GM19043 (cell line): ENCODE results near the gene SORCS3.

Experiments
- ATAC-seq: cut with Tn5 transposase; IDR thresholded peaks from one replicate; pipeline ENCODE4 v1.9.1; 2021; ENCODE audit warnings: low read depth; ENCODE audit not compliant: unreplicated experiment

SORCS3 gene

DNA sequence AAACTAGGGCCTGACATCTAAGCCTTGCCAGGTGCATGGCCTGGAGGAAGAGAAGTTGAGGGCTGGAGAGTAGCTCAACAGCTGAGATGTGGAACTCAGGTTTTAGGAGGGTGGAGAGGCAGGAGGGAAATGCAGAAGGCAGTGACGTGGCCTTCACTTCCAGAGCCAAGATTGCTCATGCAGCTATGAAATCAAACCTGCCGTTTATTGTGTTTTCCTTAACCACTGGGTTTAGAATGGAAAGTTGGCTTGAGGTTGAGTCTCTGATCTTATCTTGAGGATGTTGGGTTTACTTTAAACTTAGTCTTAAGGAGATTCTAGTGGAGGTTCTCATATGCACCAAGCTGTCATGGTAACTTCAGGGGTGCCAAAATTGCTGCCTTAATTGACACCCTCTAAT, 178.6 kb downstream of the SORCS3 start:
- ATAC-seq: no peak

DNA sequence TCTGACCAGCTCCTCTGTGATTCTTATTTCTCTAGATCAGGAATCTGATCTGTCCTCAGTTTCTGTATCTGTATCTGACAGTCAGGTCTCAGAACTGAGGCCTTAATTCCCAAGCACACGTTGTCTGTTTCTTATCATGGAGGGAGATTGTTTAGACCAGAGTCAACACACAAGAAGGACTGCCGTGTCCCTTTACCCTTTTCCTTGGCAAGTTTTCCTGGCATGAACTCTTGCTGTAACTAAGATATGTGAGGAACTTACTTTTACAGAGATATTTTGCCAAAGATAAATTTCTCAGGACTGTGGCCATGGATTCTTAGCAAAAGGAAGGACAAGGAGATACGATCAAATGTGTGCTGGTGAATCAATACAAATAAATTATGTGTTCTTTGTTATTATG, 181.0 kb downstream of the SORCS3 start:
- no peak for ATAC-seq

DNA sequence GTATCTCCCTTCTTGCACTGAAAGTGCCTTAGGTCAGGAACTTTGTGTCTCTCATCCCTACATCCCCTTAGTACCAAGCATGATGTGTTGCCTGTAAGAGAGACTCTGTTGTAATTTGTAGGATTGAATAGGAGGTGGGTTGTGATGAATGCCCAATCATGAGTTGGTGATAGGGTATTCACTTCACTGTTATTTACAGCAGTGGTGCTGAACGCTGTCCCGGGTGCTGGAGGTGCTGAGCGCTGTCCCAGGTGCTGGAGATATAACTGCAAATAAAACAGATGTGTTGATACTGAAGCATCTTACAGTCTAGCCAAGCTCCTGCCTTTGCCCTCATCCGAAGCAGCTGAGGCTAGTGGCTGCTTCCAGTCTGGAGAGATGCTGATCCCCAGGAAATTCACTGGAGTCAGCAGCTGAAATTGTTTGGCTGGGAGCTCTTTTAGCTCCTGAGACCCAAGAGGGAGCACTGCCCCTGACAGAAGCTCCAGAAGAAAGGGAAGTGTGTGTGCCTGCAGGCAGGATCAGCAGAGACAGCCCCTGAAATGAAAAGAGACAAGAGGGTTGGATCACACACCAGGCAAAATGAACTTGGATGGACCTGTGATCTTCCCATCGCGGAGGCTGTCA, 183.4 kb downstream of the SORCS3 start:
- no peak for ATAC-seq

DNA sequence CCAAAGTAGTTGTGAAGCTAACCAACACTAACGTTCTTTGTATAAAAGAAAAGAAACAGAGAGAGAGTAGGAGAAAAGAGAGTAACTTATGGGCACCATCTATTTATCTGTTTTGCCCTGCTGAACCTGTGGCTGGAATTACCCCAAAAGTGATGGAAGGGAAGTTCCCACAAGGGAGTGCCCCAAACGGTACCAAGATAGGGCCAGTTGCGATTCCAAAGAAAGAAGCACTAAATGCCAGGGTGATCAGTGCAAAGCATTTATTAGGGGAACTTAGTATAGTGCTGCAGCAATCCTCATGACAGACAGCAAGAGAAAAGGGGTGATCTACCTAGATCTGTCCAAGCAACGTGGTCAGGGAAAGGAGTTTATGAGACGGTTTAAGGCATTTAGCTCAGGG, 190.2 kb downstream of the SORCS3 start:
- no peak for ATAC-seq

DNA sequence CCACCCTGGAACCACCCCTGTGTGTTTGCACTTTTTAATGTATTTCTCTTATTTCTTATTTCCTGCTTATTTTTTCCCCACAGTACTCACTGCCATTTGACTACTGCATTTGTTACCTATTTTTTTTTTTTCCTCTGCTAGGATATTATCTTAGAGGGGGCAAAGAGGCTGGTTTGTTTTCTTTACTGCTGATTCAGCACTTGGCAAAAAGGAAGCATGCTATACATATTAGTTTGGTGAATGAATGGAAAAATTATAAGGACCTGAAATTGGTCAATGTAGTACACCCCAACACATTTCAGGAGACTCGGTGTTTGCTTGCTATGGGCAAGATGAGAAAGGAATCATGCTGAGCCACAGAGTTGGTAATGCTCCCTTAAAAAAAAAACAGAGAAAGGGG, 193.5 kb downstream of the SORCS3 start:
- no peak for ATAC-seq

DNA sequence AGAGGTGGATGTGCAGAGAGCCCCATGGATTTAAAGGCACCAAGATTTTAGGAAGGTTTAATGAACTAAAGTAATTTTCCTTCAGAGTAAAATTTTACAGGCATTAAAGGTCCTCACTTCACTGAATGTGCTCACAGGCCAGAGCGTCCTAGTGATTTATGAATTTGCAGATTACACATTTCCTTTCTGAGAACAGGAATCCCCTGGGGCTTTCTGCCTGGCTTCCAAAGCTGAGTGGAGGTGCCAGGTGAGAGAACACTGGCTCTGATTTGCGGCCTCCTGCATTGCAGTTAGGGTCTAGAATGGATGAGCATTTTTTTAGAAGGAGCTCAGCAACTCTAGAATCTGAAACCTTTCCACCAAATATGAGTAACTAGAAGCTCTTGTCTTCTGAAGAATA, 194.3 kb downstream of the SORCS3 start:
- no peak for ATAC-seq

DNA sequence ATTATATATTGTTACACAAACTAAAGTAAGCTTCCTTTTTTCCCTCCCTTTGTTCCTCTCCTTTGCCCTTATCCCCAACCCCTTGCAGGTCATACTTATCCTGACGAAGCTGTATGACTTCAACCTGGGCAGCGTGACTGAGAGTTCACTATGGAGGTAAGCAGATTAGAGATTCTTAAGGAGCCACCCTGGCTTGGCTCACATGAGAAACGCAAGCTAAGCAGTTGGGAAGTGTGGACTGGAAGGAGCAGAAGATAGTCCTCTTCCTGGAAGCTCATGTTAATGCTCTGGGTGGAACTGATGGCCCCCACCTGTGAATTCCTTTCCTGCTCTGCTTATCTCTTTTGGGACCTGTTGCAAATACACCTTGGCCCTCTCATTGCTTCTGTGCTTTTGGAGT, 201.6 kb downstream of the SORCS3 start:
- no peak for ATAC-seq

DNA sequence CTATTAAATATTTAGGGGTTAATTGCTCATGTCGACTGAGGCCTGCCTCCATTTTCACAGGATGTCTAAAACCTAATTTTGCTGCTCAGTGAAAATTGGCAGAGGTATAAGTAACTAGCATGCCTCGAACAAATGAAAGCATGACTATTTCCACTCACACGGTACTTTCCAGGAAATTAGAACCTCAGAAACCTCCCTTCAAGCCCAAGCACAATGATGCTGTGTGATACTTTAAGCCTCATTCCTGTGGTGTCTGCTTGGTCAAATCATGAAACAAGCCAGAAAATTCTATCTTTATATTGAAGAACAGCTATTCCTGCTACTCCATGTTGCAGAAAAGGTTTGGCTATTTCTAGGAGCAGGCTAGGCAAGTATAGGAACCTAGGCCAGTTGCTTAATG, 203.0 kb downstream of the SORCS3 start:
- no peak for ATAC-seq

DNA sequence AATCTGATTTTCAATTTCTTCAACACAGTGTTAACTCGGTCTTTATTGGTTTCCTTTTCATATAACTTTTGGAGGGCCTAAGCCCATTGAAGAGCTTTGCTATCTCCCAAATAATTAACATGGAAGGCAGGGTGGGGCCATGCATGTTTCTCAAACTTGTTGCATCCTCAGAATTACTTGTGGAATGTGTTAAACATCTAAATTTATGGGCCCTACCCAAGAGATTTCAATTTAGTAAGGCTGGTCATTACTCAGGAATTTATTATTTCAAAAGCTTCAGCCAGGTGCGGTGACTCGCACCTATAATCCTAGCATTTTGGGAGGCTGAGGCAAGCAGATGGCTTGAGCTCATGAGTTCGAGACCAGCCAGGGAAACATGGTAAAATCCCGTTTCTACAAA, 208.9 kb downstream of the SORCS3 start:
- ATAC-seq: no peak

DNA sequence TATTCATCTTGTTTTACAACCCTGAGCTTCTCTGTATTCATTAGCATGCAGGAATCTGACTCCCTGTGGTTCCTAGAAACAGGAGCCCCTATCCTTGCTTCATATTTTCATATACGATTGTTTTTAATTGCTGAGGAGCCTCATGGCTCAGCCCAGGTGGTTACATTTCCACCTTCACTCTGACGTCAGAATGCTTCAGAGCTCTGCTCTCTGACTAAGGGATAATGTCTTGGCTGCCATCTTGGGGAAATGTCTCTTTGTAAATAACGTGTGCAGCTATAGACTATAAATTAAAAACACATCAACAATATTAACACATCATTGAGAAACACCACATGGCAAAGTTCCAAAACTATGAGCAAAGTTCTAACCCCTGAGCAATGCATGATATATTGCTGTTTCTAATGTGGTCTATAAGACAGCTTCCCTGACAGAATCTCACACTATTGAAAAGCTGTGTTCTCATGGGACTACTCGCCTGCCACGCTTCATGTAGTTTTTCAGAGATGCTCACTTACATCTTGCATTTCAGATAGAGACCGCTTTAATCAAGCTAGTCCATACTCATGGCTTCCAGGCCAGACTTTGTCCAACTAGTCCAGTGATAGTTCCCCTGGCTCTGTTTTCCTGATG, 227.0 kb downstream of the SORCS3 start:
- ATAC-seq: no peak

DNA sequence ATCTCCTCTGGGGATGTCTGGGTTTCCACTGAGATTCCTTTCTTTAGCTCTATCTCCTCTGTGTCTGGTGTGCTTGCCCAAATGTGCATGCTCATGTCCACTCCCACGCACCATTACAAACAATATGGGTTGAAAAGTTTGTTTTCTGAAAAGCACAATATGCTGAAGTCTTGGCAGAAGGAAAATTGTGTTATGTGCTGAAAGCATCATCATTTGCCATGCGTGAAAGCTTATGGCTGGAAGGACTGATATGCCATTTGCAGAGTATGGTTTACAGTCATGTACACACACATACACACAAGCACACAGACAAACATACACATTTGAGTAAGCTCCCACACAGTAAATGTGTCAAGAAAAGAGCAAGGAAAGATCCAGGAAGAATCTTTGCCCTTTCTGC, 231.6 kb downstream of the SORCS3 start:
- ATAC-seq: no peak

DNA sequence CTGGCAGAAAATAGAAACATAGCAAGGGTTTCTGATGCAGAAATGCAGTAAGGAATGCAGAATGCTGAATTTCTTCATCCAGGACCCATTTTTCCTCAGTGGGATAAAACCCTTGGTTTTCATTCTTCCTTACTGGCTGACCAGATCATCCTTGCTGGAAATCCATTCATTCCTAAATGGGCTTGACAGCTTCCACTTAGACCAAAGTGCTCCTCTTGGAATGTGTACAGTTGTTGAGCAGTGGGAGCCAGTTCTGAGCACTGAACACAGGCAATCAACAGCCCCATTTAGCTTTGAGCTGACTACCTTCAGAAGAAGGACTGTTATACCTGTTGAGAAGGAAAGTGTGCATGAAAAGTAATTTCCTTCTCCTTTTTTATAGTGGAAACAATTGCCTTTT, 232.1 kb downstream of the SORCS3 start:
- ATAC-seq: no peak

DNA sequence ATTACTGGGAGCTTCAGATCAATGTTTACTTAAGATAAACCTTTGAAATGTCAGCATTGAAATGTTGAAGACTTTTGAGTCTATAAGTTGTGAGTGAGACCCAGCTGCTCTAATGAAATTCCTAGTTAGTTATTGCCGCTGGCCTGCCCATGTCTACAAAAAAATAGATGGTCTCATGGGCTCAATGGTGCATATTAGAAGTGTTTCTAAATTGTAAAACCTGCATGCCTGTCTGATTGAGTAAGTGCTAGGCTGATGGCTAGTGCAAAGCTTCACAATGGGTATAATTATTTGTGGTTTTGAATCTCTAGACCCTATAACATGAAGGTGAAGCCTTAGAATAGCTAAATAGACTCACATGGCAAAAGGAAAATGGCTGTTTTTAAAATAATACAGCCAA, 234.5 kb downstream of the SORCS3 start:
- ATAC-seq: no peak

DNA sequence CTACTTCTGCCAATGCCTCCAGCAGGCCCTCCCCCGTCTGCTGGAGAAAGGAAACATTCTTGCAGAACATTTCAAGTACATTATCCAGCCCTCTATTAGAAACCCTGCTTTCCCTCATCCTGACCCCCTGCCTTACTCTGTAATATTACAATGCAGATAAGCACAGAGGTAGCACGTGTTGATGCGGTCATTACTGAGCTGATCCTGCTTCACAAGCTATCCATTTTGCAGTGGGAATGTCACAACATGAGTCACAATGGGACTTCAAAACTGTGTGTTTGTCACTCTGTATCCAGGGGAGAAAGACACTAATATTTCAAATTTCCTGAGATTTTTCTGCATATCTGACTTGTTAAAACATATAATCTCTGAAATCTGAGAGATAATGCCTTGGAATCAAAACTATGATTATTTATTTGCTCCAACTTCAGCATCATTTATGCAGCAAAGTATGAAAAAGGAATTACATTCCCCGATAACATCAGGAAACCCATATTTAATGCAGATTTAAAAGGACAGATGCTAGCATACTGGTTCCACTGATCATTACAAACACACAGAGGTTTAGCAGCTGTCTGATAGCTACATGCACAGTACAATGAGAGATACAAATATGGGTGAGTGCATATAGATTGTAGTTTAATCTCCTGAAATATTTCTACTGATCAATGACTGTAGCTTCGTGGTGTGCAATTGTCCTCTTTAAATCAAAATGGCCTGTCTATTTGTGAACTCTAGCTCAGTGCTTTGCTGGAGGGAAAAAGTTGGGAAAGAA, 239.7 kb downstream of the SORCS3 start:
- ATAC-seq: no peak

DNA sequence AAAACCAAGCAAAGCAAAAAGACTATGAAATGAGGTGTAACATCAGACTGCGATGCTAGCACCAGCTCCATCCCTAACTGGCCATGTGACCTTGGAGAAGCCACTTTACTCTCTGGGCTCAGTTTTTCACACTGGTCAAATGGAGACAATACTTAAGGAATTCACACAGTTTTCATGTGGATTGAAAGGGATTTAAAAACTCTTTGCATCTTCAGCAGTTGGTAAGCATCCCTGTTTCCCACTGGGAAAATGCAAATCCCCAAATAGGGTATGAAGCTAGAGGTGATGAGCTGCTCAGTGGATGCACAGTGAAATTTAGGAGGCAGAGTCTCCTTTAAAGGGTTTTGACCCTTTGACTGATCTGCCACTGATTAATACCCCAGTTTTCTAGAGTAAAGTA, 240.7 kb downstream of the SORCS3 start:
- ATAC-seq: no peak

DNA sequence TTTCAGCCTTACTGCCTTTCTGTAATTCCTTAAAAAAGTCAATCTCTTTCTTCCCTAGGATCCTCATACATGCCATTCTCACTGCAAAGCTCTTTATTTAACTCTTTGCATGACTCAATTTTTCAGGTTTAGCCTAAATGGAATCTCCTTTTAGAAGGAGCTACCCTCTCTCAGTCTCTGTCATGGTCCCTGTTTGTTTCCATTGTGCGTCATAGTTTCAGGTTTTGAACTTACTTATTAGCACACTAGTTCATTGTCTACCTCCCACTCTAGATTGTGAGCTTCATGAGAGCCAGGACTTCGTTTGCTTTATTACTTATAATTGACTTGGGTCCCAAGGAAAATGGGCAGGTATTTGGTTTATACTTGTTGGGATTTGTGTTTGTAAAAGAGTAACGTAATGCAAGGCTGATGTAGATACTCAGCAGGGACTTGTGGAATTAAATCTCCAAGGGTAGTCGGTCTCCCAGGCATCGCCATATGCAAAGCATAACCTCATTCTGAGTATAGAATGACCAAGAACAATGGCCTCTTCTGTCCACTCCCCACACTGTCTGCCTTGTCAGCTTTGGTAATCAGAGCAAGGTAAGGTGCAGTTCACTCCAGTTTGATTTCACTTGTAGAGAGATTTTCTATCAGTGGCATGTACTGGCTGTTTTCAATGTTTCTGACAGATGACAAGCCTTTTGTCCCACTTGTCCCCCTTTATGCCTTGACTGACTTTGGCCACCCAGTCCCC, 252.0 kb downstream of the SORCS3 start:
- ATAC-seq: no peak

DNA sequence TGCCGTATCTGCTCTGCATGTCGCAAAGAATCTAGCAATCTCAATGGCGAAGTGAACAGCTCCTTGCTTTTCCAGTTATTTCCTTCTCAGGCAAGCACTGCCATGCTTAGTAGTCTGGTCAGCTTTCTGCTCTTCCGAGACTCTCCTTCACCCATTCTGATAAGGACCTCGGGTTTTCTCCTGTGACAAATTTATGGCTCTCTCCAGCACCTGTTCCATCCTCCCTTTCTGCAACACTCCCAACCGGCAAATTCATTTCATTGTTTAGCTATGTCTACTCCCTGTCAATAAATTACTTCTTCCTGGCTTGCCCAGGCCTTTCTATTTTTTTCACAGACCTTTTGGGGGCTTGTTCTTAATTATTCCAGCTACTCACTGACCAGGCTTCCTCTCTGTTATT, 252.6 kb downstream of the SORCS3 start:
- ATAC-seq: no peak

DNA sequence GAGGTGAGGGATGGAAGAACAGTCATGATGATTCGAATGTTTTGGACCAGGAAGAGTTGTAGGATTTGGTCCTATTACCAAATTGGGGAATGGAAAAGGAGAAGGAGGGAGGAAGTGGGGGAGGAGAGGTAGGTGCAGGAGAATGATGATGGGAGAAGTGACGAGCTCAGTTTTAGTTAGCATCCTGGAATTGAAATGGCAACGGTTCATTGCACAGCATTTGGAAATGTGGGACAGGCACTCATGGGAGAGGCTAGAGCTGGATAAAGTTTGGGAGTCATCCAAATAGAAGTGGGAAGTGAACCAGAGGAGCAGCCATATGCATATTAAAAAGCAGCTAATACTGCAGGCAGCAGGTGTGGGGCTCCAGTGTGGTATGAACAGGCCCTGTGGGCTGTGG, 253.6 kb downstream of the SORCS3 start:
- ATAC-seq: no peak

DNA sequence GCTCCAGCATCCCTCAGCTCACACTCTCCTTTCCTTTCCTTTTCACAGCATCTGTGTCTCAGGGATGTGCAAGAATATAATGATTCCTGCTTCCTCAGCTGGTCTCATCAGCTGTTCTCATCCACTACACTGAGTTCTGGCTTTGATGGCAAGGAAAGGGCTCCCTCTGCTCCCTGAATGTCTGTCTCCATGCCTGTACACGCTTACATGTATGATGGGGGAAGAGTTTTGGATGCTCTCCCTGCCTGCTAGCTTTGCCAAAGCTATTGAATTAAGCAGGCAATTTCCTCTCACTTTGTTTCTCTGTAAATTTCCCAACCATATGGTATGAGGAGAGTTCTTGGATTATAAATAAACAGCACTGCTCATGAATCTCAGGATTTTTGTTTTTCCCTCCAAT, 254.5 kb downstream of the SORCS3 start:
- no peak for ATAC-seq

DNA sequence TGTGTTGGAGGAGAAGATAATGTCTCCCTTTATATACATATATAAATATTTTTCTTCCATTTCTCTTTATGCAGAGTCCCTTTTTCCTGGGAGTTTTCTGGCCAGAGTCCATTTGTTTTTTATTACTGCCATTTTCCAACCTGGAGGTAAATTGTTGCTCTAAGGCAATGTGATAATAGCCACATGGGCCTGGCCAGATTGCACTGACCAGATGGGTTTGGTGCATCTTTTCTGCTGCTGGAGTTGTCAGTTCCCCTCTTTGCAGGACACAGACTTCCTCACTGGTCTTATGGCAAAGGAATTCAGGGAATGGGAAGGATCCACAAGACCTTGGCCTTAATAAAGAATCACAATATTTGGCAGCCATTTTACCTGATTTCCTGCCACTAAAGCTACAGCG, 254.9 kb downstream of the SORCS3 start:
- ATAC-seq: no peak

DNA sequence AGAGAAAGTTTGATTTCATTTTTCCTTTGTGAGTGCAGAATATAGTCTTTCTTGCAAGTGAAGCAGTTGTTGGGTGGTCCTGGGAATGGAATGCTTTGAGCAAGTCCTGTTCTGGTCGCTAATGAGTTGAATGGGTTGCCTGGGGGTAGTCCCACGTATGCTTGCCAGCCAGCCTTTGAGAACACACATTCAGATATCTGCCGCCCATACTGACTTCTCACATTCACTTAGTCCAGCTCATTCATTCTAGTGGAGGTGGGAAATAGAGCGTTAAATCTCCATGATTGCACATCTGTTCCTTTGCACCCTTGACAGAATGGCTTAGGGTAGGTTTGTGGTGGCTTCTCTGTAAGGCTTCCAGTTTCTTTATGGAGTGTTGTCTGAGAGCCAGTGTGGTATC, 256.6 kb downstream of the SORCS3 start:
- no peak for ATAC-seq
